Breast epithelium (tissue), 4 donors: ENCODE measurements around the gene ZFYVE19. TPM values are rescaled to one million over a fixed set of nuclear protein-coding genes. Genes with fewer than 3 reads are reported as not detected.

Source experiments
- DNase-seq, 2 donors: peaks; one replicate each; pipeline ENCODE4 v3.0.0-alpha.2; 2019; ENCODE audit warnings: low spot score in 2 of 2
- H3K27ac ChIP-seq, 2 donors: fragments of 200-600 bp; sonication (generic) in 1 of 2; one replicate each; pipeline ENCODE4 v1.5.1; 2016 to 2019; ENCODE audit warnings: mild to moderate bottlenecking in 1 of 2
- H3K27me3 ChIP-seq, 2 donors: fragments of 200-600 bp; sonication (generic) in 1 of 2; one replicate each; pipeline versions ENCODE4 v1.5.1 to v1.6.0; 2017 to 2019; ENCODE audit warnings: control low read depth in 1 of 2, mild to moderate bottlenecking in 1 of 2
- H3K36me3 ChIP-seq: fragments of 200-600 bp; one replicate; pipeline ENCODE4 v1.5.1; 2019
- H3K4me1 ChIP-seq, 2 donors: fragments of 200-600 bp; sonication (generic); one replicate each; pipeline ENCODE4 v1.5.1; 2016 to 2019; ENCODE audit warnings: control low read depth in 1 of 2
- H3K4me3 ChIP-seq, 3 donors: fragments of 200-600 bp; sonication (generic); 1 replicate in 2 of 3; 2 replicates in 1 of 3; pipeline ENCODE4 v1.5.1; 2016 to 2019; ENCODE audit warnings: mild to moderate bottlenecking in 3 of 3, moderate library complexity in 2 of 3
- H3K9me3 ChIP-seq, 2 donors: fragments of 200-600 bp; sonication (generic) in 1 of 2; one replicate each; pipeline ENCODE4 v1.5.1; 2016 to 2019; ENCODE audit warnings: control low read depth in 1 of 2
- POLR2A ChIP-seq: fragments of 450-650 bp; IDR thresholded peaks from one replicate; pipeline ENCODE4 v1.6.1; 2016; ENCODE audit warnings: antibody characterized with exemption, mild to moderate bottlenecking, moderate library complexity
- POLR2AphosphoS5 ChIP-seq, 3 donors: sonication (generic); formaldehyde crosslinking; IDR thresholded peaks; one replicate each; pipeline ENCODE4 v1.6.1; 2017; ENCODE audit warnings: antibody characterized with exemption in 3 of 3
- intact Hi-C: fragments of 100-400 bp; cut with DNase I; formaldehyde crosslinking; loops from one replicate; pipeline ENCODE4 v1.15.1; 2023; ENCODE audit warnings: low total_unique reads
- total RNA-seq, 3 donors: library from RNA; depleted of rRNA; stranded (reverse); fragments of >200 nt; gene quantifications; one replicate each; pipeline ENCODE4 v1.1.0, GENCODE V29; 2016
- TF ChIP-seq, protein P1 (sequence below), 3 donors: fragments of 450-650 bp; IDR thresholded peaks; one replicate each; pipeline ENCODE4 v1.5.1; 2016 to 2017; ENCODE audit warnings: antibody characterized with exemption in 3 of 3, mild to moderate bottlenecking in 3 of 3, moderate library complexity in 3 of 3

ZFYVE19 gene
- total RNA-seq, 3 donors from 2014 or later = 19.4 to 58.8 (median 44.6) TPM

DNA sequence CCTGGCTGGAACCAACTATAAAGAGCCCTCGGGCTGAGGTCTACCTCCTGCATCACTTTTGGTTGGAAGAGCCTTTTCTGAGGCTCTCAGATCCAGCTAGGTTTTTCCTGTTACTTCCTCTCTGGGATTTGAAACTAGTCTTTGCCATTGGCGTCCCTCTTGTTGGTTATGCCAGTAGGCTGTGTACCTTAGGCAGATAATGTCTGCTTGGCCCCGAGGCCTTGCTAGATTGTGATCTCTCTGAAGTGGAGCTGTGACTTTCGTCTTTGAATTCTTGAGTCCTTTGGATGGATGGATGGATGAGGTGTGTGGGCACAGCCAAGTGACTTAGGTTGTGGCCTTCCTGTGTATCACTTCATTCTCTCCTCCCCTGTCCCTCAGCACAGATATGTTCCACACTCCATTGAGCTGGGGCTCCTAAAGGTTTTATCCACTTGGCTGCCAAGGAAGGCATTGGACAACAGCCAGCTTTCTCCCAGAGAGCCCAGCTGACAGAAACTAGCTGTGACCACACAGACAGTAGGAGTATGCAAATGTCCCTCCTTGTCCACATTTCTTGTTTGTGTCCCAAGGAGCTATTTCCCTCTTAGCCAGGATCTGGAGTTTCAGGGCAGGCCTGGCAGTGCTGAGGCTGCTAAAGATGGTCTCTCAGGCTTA is 8.3 kb downstream of the ZFYVE19 start:
- TF ChIP-seq POLR2A (no peak), POLR2AphosphoS5 (IDR thresholded peaks at IDR 0.05) (no peak)
- TF ChIP-seq, protein P1, sequence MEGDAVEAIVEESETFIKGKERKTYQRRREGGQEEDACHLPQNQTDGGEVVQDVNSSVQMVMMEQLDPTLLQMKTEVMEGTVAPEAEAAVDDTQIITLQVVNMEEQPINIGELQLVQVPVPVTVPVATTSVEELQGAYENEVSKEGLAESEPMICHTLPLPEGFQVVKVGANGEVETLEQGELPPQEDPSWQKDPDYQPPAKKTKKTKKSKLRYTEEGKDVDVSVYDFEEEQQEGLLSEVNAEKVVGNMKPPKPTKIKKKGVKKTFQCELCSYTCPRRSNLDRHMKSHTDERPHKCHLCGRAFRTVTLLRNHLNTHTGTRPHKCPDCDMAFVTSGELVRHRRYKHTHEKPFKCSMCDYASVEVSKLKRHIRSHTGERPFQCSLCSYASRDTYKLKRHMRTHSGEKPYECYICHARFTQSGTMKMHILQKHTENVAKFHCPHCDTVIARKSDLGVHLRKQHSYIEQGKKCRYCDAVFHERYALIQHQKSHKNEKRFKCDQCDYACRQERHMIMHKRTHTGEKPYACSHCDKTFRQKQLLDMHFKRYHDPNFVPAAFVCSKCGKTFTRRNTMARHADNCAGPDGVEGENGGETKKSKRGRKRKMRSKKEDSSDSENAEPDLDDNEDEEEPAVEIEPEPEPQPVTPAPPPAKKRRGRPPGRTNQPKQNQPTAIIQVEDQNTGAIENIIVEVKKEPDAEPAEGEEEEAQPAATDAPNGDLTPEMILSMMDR (IDR thresholded peaks at IDR 0.05) = no peak
- Histone ChIP-seq H3K4me3 (no peak overlapping the region), H3K9me3 (no peaks in the 10 kb centered on the region), H3K4me1 (no peaks in the 10 kb centered on the region), H3K36me3 (no peaks in the 10 kb centered on the region), H3K27me3 (no peaks in the 10 kb centered on the region), H3K27ac (peak overlapping the region; percentile 86 to 91)
- DNase-seq = peak; percentile 40 to 64
- intact Hi-C loops = no loop called here

DNA sequence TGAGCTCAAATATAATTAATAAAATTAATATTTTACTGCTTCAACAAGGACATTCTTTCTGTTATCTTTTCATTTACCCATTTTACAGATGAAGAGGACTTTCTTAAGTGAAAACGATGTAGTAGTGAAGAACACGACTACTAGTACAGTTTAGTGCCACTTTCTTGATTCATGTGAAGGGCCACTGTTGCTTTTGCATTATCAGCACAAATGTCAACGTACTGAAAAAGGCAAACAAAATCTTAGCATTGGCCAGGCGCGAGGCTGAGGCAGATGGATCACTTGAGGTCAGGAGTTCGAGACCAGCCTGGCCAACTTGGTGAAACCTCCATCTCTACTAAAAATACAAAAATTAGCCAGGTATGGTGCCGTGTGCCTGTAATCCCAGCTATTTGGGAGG is 12.2 kb downstream of the ZFYVE19 start:
- Histone ChIP-seq H3K36me3 (no peaks in the 10 kb centered on the region), H3K27ac (no peak overlapping the region), H3K4me1 (no peaks in the 10 kb centered on the region), H3K4me3 (no peak overlapping the region), H3K27me3 (no peaks in the 10 kb centered on the region), H3K9me3 (no peaks in the 10 kb centered on the region)
- intact Hi-C loops = no loop called here
- no peak for DNase-seq
- TF ChIP-seq, protein P1 (IDR thresholded peaks at IDR 0.05) = no peak

DNA sequence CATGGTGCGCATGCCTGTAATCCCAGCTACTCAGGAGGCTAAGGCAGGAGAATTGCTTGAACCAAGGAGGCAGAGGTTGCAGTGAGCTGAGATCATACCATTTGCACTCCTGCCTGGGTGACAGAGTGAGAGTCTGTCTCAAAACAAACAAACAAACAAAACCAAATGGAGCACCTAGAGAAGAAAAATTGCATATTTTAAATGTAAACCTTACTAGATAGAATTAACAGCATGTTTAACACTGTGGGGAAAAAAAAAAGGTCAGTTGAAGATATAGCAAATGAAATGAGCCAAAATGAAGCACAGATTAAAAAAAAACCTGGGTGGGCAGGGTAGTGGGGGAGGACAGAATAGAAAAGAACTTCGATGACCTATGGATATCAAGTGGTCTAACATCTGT is 14.3 kb downstream of the ZFYVE19 start:
- TF ChIP-seq POLR2AphosphoS5 (IDR thresholded peaks at IDR 0.05) = no peak
- TF ChIP-seq POLR2A = no peak
- TF ChIP-seq, protein P1 (IDR thresholded peaks at IDR 0.05) = no peak
- DNase-seq = no peak
- no peaks in the 10 kb centered on the region for H3K27me3 ChIP-seq
- no peaks in the 10 kb centered on the region for H3K4me1 ChIP-seq
- no peak overlapping the region for H3K4me3 ChIP-seq
- H3K36me3 ChIP-seq = no peaks in the 10 kb centered on the region
- H3K9me3 ChIP-seq = no peaks in the 10 kb centered on the region
- intact Hi-C loops = no loop called here
- no peak overlapping the region for H3K27ac ChIP-seq

DNA sequence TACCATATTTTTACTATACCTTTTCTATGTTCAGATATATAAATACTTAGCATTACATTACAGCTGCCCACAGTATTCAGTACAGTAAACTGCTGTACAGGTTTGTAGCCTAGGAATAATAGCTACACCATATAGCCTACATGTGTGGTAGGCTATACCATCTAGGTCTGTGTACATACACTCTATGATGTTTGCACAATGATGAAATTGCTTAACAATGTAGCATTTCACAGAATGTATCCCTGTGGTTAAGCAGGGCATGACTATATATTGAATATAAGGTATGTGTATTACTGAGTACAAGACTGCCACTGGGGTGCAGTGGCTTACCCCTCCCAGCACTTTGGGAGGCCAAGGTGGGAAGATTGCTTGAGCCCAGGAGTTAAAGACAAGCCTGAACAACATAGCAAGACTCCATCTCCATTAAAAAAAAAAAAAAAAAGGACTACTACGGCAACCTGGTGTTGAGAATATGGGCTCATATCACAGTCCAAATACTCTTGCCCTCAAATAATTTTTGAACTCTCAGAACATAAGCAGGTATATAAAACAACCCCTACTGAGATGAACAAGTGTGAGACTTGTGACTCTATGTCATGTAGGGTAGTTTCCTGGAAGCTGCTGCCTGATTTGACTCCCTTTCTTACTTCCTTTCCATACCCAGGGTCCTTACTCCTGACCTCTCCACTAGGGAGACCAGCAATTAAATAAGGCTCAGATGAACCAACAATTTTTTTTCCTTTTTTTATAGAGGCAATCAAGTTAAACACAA is 16.9 kb downstream of the ZFYVE19 start:
- no peaks in the 10 kb centered on the region for H3K27me3 ChIP-seq
- H3K4me1 ChIP-seq = no peaks in the 10 kb centered on the region
- H3K9me3 ChIP-seq = no peaks in the 10 kb centered on the region
- H3K4me3 ChIP-seq = no peak overlapping the region
- H3K27ac ChIP-seq = no peak overlapping the region
- DNase-seq = no peak
- no peaks in the 10 kb centered on the region for H3K36me3 ChIP-seq
- intact Hi-C loops = no loop called here
- TF ChIP-seq, protein P1 (IDR thresholded peaks at IDR 0.05) = no peak

DNA sequence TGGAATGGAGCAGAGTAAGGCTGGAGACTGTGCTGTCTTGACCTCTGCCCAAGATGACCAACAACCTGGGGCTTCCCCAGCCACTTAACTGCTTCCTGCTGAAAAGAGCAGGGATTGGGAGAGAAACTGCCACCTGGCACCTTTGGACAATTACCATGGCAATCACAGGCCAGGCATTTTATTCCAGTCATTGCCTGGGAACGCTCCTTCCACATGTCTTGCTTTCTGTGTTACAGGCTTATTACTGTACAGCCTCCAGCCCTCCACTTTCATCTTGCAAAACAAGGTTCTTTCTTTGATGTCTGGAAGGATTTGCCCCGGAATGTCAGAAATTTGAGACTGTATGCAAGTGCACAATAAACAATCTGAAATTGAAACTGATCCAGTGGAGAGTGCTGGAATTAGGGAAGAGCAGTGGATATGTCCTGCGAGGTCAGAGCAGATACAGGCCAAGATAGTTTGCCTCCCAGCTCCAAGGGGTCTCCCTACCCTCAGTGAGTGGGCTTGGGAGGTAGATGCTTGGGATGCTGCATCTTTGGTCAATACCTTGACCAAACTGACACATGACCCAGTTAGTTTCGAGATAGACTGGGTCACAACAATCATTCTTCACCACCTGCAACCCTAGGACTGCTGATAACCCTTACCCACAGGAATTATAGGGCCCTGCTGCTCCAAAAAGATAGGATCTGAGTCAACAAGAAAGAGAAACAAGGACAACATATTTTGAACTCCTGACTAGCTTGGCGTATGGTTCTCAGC is 19.0 kb downstream of the ZFYVE19 start:
- peak in 1 of 2 donors; percentile 9 for DNase-seq

More for the DNA sequence above, 19.0 kb downstream of the ZFYVE19 start:
- H3K4me3 ChIP-seq = no peak overlapping the region
- TF ChIP-seq, protein P1 (IDR thresholded peaks at IDR 0.05) = no peak
- TF ChIP-seq POLR2A = no peak
- no peak for TF ChIP-seq POLR2AphosphoS5 (IDR thresholded peaks at IDR 0.05)
- no peaks in the 10 kb centered on the region for H3K4me1 ChIP-seq
- no peaks in the 10 kb centered on the region for H3K36me3 ChIP-seq
- no peaks in the 10 kb centered on the region for H3K27me3 ChIP-seq
- intact Hi-C loops = no loop called here
- peak overlapping the region; percentile 30 to 56 for H3K27ac ChIP-seq
- H3K9me3 ChIP-seq = no peaks in the 10 kb centered on the region
